HG02840 (cell line): Measurements from ENCODE around the gene ETV4.

Source experiments
- ATAC-seq: cut with Tn5 transposase; IDR thresholded peaks from one replicate; pipeline ENCODE4 v1.9.1; 2021; ENCODE audit warnings: mild to moderate bottlenecking, moderate library complexity, moderate number of reproducible peaks; ENCODE audit not compliant: unreplicated experiment, low FRiP score

ETV4 gene

GRCh38 chr17:43547189-43547550 is 1.0 kb upstream of the ETV4 start:
- no peak for ATAC-seq

GRCh38 chr17:43545383-43545632 is 832 bp downstream of the ETV4 start:
- ATAC-seq: no peak

GRCh38 chr17:43543771-43544575 is 2.2 kb downstream of the ETV4 start:
- ATAC-seq: no peak

GRCh38 chr17:43543300-43543699 is 2.8 kb downstream of the ETV4 start:
- ATAC-seq: no peak

- ATAC-seq: no peak
Measured at GRCh38 chr17:43542859-43543258, 3.3 kb downstream of the ETV4 start.

GRCh38 chr17:43540821-43541674 is 5.1 kb downstream of the ETV4 start:
- ATAC-seq: no peak

GRCh38 chr17:43536236-43536992 is 9.7 kb downstream of the ETV4 start:
- no peak for ATAC-seq

- no peak for ATAC-seq
Measured at GRCh38 chr17:43534909-43535308, 11.2 kb downstream of the ETV4 start.

- ATAC-seq: no peak
Measured at GRCh38 chr17:43533699-43534098, 12.4 kb downstream of the ETV4 start.

GRCh38 chr17:43532581-43532980 is 13.6 kb downstream of the ETV4 start:
- no peak for ATAC-seq

GRCh38 chr17:43531955-43532354 is 14.2 kb downstream of the ETV4 start:
- no peak for ATAC-seq

- no peak for ATAC-seq
Measured at GRCh38 chr17:43531082-43531378, 15.1 kb downstream of the ETV4 start.

GRCh38 chr17:43530288-43531081 is 15.7 kb downstream of the ETV4 start:
- no peak for ATAC-seq

GRCh38 chr17:43529947-43530287 is 16.2 kb downstream of the ETV4 start:
- no peak for ATAC-seq

- no peak for ATAC-seq
Measured at GRCh38 chr17:43528988-43529814, 16.9 kb downstream of the ETV4 start.

- no peak for ATAC-seq
Measured at GRCh38 chr17:43528319-43528987, 17.7 kb downstream of the ETV4 start.

- ATAC-seq: no peak
Measured at GRCh38 chr17:43526886-43527648, 19.1 kb downstream of the ETV4 start.

- ATAC-seq: no peak
Measured at GRCh38 chr17:43524945-43525575, 21.1 kb downstream of the ETV4 start.
